Measurements from ENCODE around the gene OXLD1.

The OXLD1 gene

GRCh38 chr17:81685108-81685507 is 18.7 kb upstream of the OXLD1 start:
- peak; percentile 86 for DNase-seq (ENCODE audit: low spot score)
- Histone ChIP-seq H3K9me3 (ENCODE audit: severe bottlenecking) (no peaks in the 10 kb centered on the region), H3K27ac (ENCODE audit: poor library complexity, severe bottlenecking) (peak overlapping the region; percentile 89), H3K4me1 (ENCODE audit: insufficient read depth, poor library complexity, severe bottlenecking) (peaks cover 7% of the 10 kb centered on the region), H3K4me3 (ENCODE audit: severe bottlenecking) (peak overlapping the region; percentile 88), H3K27me3 (ENCODE audit: insufficient read depth, poor library complexity, severe bottlenecking) (no peaks in the 10 kb centered on the region), H3K36me3 (ENCODE audit: low read depth) (peaks cover 47% of the 10 kb centered on the region)
- TF ChIP-seq, protein P1, sequence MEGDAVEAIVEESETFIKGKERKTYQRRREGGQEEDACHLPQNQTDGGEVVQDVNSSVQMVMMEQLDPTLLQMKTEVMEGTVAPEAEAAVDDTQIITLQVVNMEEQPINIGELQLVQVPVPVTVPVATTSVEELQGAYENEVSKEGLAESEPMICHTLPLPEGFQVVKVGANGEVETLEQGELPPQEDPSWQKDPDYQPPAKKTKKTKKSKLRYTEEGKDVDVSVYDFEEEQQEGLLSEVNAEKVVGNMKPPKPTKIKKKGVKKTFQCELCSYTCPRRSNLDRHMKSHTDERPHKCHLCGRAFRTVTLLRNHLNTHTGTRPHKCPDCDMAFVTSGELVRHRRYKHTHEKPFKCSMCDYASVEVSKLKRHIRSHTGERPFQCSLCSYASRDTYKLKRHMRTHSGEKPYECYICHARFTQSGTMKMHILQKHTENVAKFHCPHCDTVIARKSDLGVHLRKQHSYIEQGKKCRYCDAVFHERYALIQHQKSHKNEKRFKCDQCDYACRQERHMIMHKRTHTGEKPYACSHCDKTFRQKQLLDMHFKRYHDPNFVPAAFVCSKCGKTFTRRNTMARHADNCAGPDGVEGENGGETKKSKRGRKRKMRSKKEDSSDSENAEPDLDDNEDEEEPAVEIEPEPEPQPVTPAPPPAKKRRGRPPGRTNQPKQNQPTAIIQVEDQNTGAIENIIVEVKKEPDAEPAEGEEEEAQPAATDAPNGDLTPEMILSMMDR (IDR thresholded peaks at IDR 0.05; ENCODE audit: poor library complexity, severe bottlenecking), result no peak
- ATAC-seq (ENCODE audit: low read depth), result peak; percentile 74

DNA sequence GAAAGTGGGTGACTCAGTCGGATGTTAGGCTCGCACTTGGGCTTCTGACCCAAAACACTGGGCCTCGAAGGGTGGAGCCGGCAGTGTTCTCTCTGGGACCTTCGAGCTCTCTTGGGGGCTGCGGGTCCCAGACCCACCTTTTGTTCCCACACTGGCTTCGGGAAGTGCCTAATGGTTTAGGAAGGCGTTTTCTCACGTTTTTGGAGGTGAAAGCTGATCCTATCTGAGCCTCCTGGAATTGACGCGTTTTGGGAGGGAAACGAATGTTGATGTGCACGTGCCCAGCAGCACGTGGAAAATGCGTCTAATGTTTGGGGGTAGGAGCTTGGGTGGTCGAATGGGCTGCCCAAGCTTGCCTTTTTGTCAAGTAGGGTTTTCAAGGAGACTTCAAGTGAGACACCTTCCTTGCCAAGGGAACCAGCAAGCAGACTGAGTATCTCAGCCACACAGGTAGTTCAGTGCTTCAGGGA is 18.1 kb upstream of the OXLD1 start:
- peak overlapping the region; percentile 89 for H3K27ac ChIP-seq (ENCODE audit: poor library complexity, severe bottlenecking)
- peaks cover 7% of the 10 kb centered on the region for H3K4me1 ChIP-seq (ENCODE audit: insufficient read depth, poor library complexity, severe bottlenecking)
- H3K36me3 ChIP-seq (ENCODE audit: low read depth), result peaks cover 40% of the 10 kb centered on the region
- ATAC-seq (ENCODE audit: low read depth) (peak; percentile 43), DNase-seq (ENCODE audit: low spot score) (no peak)
- TF ChIP-seq, protein P1 (IDR thresholded peaks at IDR 0.05; ENCODE audit: poor library complexity, severe bottlenecking), result no peak
- H3K9me3 ChIP-seq (ENCODE audit: severe bottlenecking), result no peaks in the 10 kb centered on the region
- H3K27me3 ChIP-seq (ENCODE audit: insufficient read depth, poor library complexity, severe bottlenecking), result no peaks in the 10 kb centered on the region
- peak overlapping the region; percentile 88 for H3K4me3 ChIP-seq (ENCODE audit: severe bottlenecking)

DNA sequence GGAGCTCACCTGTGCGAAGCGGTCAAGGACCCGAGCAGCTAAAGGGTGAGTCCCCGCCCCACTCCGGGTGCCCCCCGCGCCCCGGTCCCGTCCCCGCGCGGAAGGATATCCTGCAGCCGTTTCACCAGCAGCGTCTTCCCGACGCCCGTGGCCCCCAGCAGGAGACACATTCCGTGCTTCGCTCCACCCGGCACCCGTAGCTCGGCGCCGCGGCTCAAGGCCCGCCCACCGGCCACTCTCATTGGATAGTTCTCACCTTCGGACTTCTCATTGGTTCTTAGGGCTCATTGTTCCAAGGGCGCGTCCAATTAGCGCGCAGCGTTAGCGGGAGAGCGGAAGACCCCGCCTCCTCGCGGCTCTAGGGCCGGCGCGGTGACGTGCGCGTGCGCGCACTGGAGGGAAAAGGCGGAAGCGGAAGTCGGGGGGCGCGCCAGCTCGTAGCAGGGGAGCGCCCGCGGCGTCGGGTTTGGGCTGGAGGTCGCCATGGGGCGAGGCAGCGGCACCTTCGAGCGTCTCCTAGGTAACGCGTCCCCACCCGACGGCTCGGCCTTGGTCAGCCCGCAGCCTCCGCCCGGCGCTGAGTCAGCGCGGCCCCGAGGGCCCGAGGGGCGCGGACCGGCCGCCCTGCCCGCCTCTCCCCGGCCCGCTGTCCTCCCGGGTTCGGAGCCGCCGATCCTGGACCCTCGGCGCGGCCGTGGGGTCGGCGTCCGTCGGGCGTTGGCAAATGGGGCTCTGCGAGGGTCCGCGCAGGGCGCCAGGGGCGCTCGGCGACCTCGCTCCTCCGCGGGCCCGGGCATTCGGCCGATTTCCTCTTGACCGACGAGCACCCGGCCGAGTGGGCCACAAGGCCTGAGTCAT is 17.4 kb upstream of the OXLD1 start, which contains the start of the genes ARL16 and HGS:
Gene ARL16 (minus strand): TSS at position 214 of the 858 bp plus-strand sequence. CDS start 44 bp downstream, at position 170.
Gene HGS (plus strand): TSS at position 428 of the 858 bp plus-strand sequence. CDS start 56 bp downstream, at position 484.
- DNase-seq (ENCODE audit: low spot score), result peak; percentile 96
- peak within 1 kb of the TSS; percentile 89 for H3K27ac ChIP-seq (ENCODE audit: poor library complexity, severe bottlenecking)
- ATAC-seq (ENCODE audit: low read depth), result peak; percentile 90
- peaks cover 34% of the 10 kb centered on the region for H3K36me3 ChIP-seq (ENCODE audit: low read depth)
- peaks cover 7% of the 10 kb centered on the region for H3K4me1 ChIP-seq (ENCODE audit: insufficient read depth, poor library complexity, severe bottlenecking)
- no peaks in the 10 kb centered on the region for H3K27me3 ChIP-seq (ENCODE audit: insufficient read depth, poor library complexity, severe bottlenecking)
- peak within 1 kb of the TSS; percentile 88 for H3K4me3 ChIP-seq (ENCODE audit: severe bottlenecking)
- TF ChIP-seq, protein P1 (IDR thresholded peaks at IDR 0.05; ENCODE audit: poor library complexity, severe bottlenecking), result no peak
- H3K9me3 ChIP-seq (ENCODE audit: severe bottlenecking), result no peaks in the 10 kb centered on the region

DNA sequence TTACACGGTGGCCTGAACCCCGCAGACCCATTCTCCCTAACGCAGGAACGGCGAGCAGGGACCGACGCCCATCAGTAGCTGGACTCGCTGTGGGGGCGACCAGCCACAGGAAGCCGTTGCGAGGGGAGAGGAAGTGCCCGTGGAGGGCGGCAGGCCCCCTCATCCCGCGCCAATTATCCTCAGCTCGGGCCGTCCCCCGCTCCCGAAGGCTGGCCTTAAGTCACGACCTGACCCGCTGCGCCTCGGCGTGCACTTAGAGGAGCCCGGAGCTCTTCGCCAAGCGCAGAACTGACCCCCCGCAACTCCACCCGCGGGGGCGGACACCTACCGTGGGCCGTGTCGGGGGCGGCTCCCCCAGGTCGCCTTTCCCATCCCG is 16.8 kb upstream of the OXLD1 start:
- DNase-seq (ENCODE audit: low spot score), result no peak
- peaks cover 28% of the 10 kb centered on the region for H3K36me3 ChIP-seq (ENCODE audit: low read depth)
- peak overlapping the region; percentile 88 for H3K4me3 ChIP-seq (ENCODE audit: severe bottlenecking)
- no peaks in the 10 kb centered on the region for H3K9me3 ChIP-seq (ENCODE audit: severe bottlenecking)
- no peaks in the 10 kb centered on the region for H3K27me3 ChIP-seq (ENCODE audit: insufficient read depth, poor library complexity, severe bottlenecking)
- ATAC-seq (ENCODE audit: low read depth), result peak; percentile 1; the same call in 2 of the 3 replicates
- TF ChIP-seq, protein P1 (IDR thresholded peaks at IDR 0.05; ENCODE audit: poor library complexity, severe bottlenecking), result no peak
- H3K27ac ChIP-seq (ENCODE audit: poor library complexity, severe bottlenecking), result peak overlapping the region; percentile 89
- peaks cover 7% of the 10 kb centered on the region for H3K4me1 ChIP-seq (ENCODE audit: insufficient read depth, poor library complexity, severe bottlenecking)

Measured in RWPE2 (cell line).